GM04504 (cell line): ENCODE measurements around the gene DGKI.
"Not testable (repeated sequence)": the region's sequence is repeated elsewhere in the genome, so short reads cannot be mapped to it uniquely, and the experiment has no call there.

Experiments used
- DNase-seq: peaks from one replicate; pipeline ENCODE4 v3.0.0-alpha.2; 2012; ENCODE audit warnings: low read depth

Gene DGKI

DNA sequence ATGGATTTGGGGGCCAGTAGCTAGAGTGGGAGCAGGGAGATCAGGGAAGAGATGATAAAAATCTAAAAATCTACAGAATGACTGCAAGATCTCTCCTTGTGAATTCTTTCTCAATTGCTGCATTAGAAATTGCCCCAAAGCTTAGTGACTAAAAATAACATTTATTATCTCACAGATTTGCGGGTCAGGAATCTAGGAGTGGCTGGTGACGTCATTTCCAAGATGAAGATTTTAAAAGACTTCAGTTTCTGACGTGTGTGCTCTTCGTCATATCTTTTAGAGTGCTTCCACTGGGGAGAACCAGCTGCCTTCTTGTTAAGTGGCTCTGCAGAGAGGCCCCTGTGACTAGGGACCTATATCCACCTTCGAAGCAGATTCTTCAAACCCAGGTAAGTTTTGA, 112.6 kb downstream of the DGKI start:
- DNase-seq: no peak

- DNase-seq: no peak
These were observed 114.6 kb downstream of the DGKI start for GRCh38 chr7:137732168-137732567.

- peak; percentile 5 for DNase-seq
These were observed 115.3 kb downstream of the DGKI start for GRCh38 chr7:137731436-137731835.

DNA sequence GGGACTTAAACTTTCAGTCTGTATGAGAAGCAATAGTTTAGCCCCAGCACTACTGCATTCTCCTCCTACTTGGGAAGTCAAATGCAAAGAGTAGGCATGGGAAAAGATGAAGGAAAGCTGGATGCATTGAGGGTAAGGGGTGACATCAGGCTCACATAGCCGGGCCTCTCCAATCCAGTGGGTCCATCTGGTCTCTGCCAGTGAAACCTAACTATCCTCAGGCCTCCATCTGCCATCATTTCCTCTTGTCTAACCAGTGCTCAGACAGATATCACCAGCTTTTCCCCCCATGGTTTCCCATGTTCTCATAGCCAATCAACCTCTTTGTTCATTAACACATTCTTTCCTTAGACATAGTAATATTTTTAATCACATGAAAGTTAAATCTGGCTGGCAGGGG, 118.3 kb downstream of the DGKI start:
- no peak for DNase-seq

DNA sequence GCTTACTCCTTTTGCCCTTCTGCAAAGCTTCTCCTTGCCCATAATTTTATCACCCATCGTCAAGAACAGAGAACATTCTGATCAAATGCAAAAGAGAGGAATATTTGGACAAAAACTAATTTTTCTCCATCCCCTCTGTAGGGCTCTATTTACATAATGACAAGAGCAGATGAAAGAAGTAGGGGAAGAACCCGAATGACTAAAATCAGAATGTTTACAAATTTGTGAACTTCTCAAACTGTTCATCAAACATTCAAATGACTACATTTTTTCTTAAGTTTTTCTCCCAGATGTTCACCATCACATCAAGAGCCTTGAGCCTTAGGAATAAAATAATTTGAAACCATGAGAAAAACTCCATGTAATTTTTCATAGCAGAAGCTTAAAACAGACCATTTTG, 119.4 kb downstream of the DGKI start:
- DNase-seq: no peak

GRCh38 chr7:137718355-137718754, 128.4 kb downstream of the DGKI start:
- DNase-seq: no peak

- no peak for DNase-seq
These were observed 128.9 kb downstream of the DGKI start for GRCh38 chr7:137717811-137718271.

DNA sequence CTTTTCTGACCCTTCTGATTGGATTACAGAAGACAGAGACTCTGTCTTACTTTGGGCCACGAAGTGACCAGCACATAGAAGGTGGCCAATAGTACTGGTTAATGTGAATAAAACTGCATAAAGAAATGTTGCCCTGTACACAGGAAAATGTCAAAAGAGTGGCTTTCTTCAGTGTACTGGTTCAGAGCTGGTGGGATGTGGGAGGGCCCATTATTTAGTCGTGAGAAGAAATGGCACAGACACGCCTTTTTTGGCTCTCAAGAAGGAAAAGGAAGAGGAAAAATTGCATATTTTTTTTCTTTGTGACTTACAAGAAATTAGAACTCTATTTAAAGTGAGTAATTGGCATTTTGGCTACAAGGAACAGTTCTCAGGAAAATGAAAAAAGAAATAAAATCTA, 129.7 kb downstream of the DGKI start:
- no peak for DNase-seq

- DNase-seq: no peak
These were observed 130.7 kb downstream of the DGKI start for GRCh38 chr7:137716061-137716460.

DNA sequence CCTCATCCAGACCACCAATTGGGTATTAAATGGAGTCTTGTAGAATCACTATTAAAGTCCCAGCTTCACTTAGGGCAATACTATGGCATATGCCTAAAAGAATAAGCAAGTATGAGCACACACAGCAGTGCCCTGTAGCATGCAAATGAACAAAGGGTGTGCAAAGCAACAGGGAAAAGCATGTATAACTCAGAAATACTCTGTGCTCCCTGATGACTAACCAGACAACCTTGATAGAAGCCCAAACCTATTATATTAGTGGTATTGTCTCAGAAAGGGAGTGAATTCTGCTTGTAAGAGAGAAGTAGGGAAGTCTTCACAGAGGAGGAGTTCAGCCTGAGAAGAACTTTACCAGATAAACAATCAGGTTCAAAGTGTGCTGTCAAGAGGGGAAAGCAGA, 131.2 kb downstream of the DGKI start:
- DNase-seq: no peak

- DNase-seq: no peak
These were observed 131.7 kb downstream of the DGKI start for GRCh38 chr7:137715121-137715520.

DNA sequence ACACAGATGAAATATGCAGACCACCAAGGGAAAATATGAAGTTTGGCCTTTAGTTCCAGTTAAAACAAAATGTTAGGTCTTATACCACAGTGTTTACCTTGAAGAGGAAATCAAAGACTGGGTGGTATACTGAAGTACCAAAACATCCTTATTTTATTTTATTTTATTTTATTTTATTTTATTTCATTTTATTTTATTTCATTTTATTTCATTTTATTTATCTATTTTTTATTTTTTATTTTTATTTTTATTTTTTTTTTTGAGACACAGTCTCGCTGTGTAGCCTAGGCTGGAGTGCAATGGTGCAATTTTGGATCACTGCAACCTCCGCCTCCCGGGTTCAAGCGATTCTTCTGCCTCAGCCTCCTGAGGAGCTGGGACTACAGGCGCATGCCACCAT, 140.4 kb downstream of the DGKI start:
- DNase-seq: not testable (repeated sequence)

DNA sequence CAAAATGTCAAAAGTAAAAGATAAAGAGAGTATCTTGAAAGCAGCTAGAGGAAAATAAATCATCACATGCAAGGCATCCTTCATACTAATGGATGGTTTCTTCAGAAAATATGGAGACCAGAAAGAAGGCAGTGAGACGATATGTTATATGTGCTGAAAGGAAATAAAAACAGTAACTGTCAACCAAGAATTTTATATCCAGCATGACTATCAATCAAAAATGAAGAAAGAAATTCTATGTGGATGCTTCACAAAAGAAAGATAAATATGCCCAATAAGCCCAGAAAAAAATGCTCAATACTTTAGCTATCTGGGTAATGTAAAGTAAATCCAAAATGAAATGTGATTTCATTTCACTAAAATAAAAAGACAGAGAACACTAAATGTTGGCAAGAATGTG, 142.1 kb downstream of the DGKI start:
- DNase-seq: no peak

DNA sequence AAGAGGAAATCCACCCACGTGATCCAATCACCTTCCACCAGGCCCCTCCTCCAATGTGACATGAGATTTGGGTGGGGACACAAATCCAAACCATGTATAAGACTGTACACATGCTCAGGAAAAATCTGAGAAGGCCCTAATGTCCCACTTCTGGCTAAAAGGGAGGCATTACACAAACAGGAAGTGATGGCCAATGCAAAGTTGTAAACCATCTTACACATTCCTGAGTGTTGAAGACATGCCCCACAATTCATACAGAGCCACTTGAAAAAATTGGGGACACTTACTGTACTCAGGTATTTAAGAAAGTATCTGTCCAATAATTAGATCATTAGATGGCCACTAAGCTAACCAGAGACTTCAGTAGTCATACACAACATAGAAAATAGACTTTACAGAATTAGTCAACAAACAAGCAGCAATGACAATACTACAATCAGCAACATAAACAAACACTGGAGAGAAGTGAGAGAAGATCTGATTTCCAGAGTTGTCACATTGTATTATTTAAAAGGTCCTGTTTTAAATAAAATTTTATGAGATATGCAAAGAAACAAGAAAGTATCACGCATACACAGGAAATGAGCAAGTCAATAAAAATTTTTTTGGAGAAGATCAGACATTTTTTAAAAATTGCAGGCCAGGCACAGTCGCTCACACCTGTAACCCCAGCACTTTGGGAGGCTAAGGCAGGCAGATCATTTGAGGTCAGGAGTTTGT, 143.3 kb downstream of the DGKI start:
- DNase-seq: no peak

DNA sequence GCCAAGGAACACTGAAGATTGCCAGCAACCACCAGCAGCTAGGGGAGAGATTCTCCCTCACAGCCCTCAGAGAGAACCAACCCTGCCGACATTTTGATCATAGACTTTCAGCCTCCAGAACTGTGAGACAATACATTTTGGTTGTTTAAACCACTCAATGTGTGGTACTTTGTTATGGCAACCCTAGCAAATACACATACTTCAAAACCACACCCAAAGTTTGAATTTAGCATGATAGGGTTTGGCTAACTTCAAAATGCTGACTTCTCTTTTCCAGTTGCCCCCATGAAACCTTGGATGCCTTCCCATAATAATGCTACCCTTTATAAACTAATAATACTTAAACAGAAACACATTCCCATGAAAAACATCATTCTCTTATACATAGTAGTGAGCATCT, 149.8 kb downstream of the DGKI start:
- DNase-seq: no peak

DNA sequence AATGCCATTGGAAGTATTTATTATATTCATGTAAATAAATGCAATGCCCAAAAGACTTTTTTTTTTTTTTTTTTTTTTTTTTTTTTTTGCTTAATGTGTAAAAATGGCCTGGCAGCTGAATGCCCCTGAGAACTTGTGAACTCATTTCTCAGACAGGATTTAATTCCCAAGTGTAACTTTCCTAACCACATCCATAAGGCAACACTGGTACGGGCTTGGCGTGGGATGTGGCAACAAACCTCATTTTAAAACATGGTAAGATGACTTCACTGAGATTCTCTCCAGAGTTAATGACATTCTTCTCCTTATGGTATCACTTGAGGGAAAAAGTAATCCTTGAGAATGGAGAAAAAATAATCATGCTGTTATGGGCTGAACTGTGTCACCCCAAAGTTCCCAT, 150.4 kb downstream of the DGKI start:
- DNase-seq: no peak

- no peak for DNase-seq
These were observed 150.8 kb downstream of the DGKI start for GRCh38 chr7:137695942-137696341.

DNA sequence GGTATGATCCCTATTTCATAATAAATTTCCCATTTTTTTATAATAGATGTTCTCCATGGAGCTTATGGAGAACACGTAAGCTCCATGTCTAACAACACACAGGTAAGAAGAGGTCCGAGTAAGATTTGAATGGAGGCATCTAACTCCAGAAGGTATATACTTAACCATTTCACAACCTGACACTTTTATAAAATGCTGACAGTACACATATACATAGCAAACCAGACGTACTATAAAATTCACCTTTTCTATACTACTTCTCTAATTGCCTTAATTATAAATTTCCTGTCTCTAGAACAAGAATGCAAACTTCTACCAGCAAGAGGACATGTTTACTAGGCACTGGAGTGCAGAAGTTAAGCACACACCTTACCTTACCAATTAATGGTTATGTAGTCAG, 151.3 kb downstream of the DGKI start:
- DNase-seq: no peak

DNA sequence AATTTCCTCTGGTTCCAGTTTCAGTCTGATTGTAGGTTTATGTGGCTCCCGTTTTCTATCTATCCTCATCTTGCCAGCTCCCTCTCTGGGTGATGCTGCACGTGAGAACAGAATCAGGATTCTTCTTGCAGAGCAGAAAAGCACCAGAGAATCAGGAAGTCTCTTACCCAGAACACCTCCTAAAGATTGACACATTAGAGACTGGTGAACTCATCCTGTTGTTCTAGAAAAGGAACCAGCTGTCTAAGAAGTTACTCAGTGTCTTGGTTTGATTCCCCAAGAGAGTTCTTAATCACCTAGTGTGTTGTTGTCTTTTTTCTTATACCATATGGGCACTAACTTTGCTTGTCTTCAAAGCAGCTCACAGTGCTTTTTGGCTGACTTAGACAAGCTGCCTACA, 152.4 kb downstream of the DGKI start:
- DNase-seq: no peak

DNA sequence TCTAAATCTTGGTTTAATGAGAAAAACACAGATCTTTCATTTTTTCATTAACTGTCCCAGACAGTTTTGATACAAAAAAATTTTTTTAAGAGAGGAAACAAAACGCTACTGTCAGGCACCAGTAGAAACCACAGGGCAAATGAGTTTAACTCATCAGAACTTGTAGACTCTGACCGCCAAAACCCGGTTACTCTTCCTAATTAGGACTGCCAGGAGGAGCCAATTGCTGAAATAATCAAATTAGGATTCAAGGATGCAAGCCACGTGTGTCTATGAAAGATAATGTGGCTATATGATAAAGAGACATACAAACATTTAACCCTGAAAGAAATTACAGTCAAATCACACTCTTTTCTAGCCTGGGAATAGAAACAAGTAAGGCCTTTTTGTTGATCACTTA, 154.4 kb downstream of the DGKI start:
- DNase-seq: no peak

DNA sequence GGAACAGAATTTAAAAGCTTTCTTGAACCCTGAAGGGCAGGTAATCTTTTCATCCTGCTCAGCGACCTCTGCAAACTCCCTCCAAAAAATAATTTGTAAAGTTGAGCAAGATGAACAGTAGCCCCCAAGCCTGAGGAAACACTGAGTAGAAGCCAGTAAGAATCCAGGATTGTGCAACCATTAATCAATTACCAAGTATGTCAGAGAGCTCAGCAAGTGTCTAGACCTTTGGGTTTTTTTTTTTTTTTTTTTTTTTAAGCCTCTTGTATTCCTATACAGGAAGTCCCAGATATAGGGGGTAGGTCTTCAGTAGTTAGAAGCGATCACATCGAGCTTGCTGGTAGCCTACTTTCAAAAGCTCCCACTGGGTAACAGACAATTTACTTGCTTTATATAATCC, 155.2 kb downstream of the DGKI start:
- no peak for DNase-seq

- DNase-seq: no peak
These were observed 156.1 kb downstream of the DGKI start for GRCh38 chr7:137690635-137691034.

- DNase-seq: no peak
These were observed 157.0 kb downstream of the DGKI start for GRCh38 chr7:137689761-137690160.

GRCh38 chr7:137687556-137688265, 159.1 kb downstream of the DGKI start:
- no peak for DNase-seq
